ENCODE measurements around the gene C8G. TPM values are rescaled to one million over a fixed set of nuclear protein-coding genes. Genes with fewer than 3 reads are reported as not detected.

The C8G gene
- total and polyA plus RNA-seq, 9 of the 15 experiments (the other 6 are each of a cell fraction or from before 2014, with no cell fraction given): 0.35 to 5.9 (median 2.7) TPM; not detected in 2

- TF ChIP-seq ZNF318 (IDR thresholded peaks at IDR 0.05; ENCODE audit: borderline replicate concordance in 1 of 2, low read depth in 1 of 2) (no peak), ZNF655 (CRISPR knock-in tag; IDR thresholded peaks at IDR 0.05) (no peak), CBX2 (IDR thresholded peaks at IDR 0.05; ENCODE audit: insufficient read depth, low read length, poor library complexity, severe bottlenecking) (no peak), ZNF561 (CRISPR knock-in tag; conservative IDR thresholded peaks at IDR 0.05) (0 out of 2 replicates have a peak, but pooled peaks have one; percentile 40), GTF3C2 (IDR thresholded peaks at IDR 0.05; ENCODE audit: borderline replicate concordance, extremely low read depth, insufficient read length) (no peak), PHB (CRISPR knock-in tag; IDR thresholded peaks at IDR 0.05) (no peak), IRF1 (CRISPR knock-in tag; IDR thresholded peaks at IDR 0.05; ENCODE audit: borderline replicate concordance) (no peak), MEF2A (IDR thresholded peaks at IDR 0.05; ENCODE audit: control insufficient read depth, low read depth, low read length) (no peak), CHD4 (IDR thresholded peaks at IDR 0.05; ENCODE audit: insufficient read depth, insufficient replicate concordance, low read depth, low read length, poor library complexity, severe bottlenecking) (no peak)
These were observed 47.2 kb downstream of the C8G start, which contains the start of gene PAXX (continued) for GRCh38 chr9:136991993-136992818.
